ENCODE results near the gene SLC16A12. TPM values are rescaled to one million over a fixed set of nuclear protein-coding genes. Genes with fewer than 3 reads are reported as not detected.

The SLC16A12 gene
- total and polyA plus RNA-seq, 10 of the 15 experiments (the other 5 are each of a cell fraction or from before 2014, with no cell fraction given), result not detected

- Histone ChIP-seq H3K9me3 (replicated peaks; ENCODE audit: control insufficient read depth, insufficient read depth, low read length) (no peaks in the 10 kb centered on the region), H3K4me2 (ENCODE audit: control insufficient read depth, insufficient read depth) (no peak overlapping the region), H2AFZ (ENCODE audit: control insufficient read depth, low read depth, low read length) (no peak overlapping the region), H4K20me1 (ENCODE audit: control insufficient read depth, insufficient read depth) (no peaks in the 10 kb centered on the region), H3K4me1 (ENCODE audit: control insufficient read depth, insufficient read depth, low read length) (no peaks in the 10 kb centered on the region), H3K27me3 (replicated peaks in 1 of 2; ENCODE audit: control insufficient read depth in 2 of 2, insufficient read depth in 2 of 2, low read length in 1 of 2) (no peaks in the 10 kb centered on the region), H3K79me2 (ENCODE audit: control insufficient read depth, insufficient read depth, low read length) (no peaks in the 10 kb centered on the region), H3K4me3 (no peak overlapping the region), H3K9ac (ENCODE audit: control insufficient read depth, insufficient read depth, low read length) (no peak overlapping the region), H3K36me3 (ENCODE audit: control insufficient read depth in 2 of 2, insufficient read depth in 2 of 2, low read length in 1 of 2) (no peaks in the 10 kb centered on the region), H3K27ac (ENCODE audit: control insufficient read depth, insufficient read depth) (no peak overlapping the region)
- POLR2A ChIA-PET, result no interaction called here
- RAD21 ChIA-PET (ENCODE audit: unreplicated experiment), result no interaction called here
- in situ Hi-C loops (cut with MboI) (no loop called here), intact Hi-C loops (cut with micrococcal nuclease; ENCODE audit: unreplicated experiment) (no loop called here)
- WGBS (ENCODE audit: insufficient coverage, insufficient replicate concordance, low lambda C conversion rate, missing lambda C conversion rate), result 80% methylated on average over 2 of the region's 2 CpGs
- CTCF ChIA-PET, result no interaction called here
- FAIRE-seq (no peak), ATAC-seq (no peak), DNase-seq (ENCODE audit: low read depth, low spot score) (no peak)
- BruUV-seq (replicated peaks), result no TSS peak
- TF ChIP-seq ATF2 (IDR thresholded peaks at IDR 0.05; ENCODE audit: low read length) (no peak), RUNX3 (IDR thresholded peaks at IDR 0.05; ENCODE audit: low read length) (no peak), RELB (IDR thresholded peaks at IDR 0.05; ENCODE audit: low read depth) (no peak), HDAC6 (IDR thresholded peaks at IDR 0.05; ENCODE audit: unreplicated experiment) (no peak), EP300 (IDR thresholded peaks at IDR 0.05; ENCODE audit: borderline replicate concordance in 1 of 2, control insufficient read depth in 1 of 2, low read depth in 2 of 2, low read length in 2 of 2) (no peak), HCFC1 (IDR thresholded peaks at IDR 0.05; ENCODE audit: low read length) (no peak), POLR2AphosphoS2 (IDR thresholded peaks at IDR 0.05; ENCODE audit: low read depth, low read length) (no peak)
- SMC1A ChIA-PET (ENCODE audit: uncharacterized antibody, unreplicated experiment), result no interaction called here
These were observed 30.7 kb downstream of the SLC16A12 start for GRCh38 chr10:89504691-89505090.
